WERI-Rb-1 (cell line): ENCODE results near the gene RASL12.
"Not testable (repeated sequence)": the region's sequence is repeated elsewhere in the genome, so short reads cannot be mapped to it uniquely, and the experiment has no call there.

Source experiments
- DNase-seq: peaks from one replicate; pipeline ENCODE4 v3.0.0-alpha.2; 2020
- H3K27ac ChIP-seq: fragments of 250-450 bp; sonication (Bioruptor Pico); 2 replicates; pipeline ENCODE4 v1.5.1; 2020; ENCODE audit warnings: mild to moderate bottlenecking, moderate library complexity
- H3K27me3 ChIP-seq: fragments of 250-450 bp; sonication (Bioruptor Pico); 2 replicates; pipeline ENCODE4 v1.5.1; 2021; ENCODE audit warnings: mild to moderate bottlenecking, low read depth, moderate library complexity; ENCODE audit not compliant: insufficient read depth, severe bottlenecking
- H3K36me3 ChIP-seq: fragments of 250-450 bp; sonication (Bioruptor Pico); 2 replicates; pipeline ENCODE4 v1.5.1; 2020; ENCODE audit warnings: mild to moderate bottlenecking, moderate library complexity
- H3K4me3 ChIP-seq: 2 replicates; pipeline ENCODE4 v1.5.1; 2011; ENCODE audit warnings: low read depth, mild to moderate bottlenecking, control low read depth, low read length
- H3K9me3 ChIP-seq: fragments of 250-450 bp; sonication (Bioruptor Pico); 2 replicates; pipeline ENCODE4 v1.5.1; 2021; ENCODE audit warnings: mild to moderate bottlenecking, moderate library complexity; ENCODE audit not compliant: severe bottlenecking
- TF ChIP-seq, protein P1 (sequence below): IDR thresholded peaks from 2 replicates; pipeline ENCODE4 v1.5.1; 2011; ENCODE audit warnings: low read depth, mild to moderate bottlenecking, control low read depth, inconsistent platforms, low read length

Gene RASL12

GRCh38 chr15:65081270-65081669, 13.5 kb upstream of the RASL12 start:
- no peak for DNase-seq
- TF ChIP-seq, protein P1, sequence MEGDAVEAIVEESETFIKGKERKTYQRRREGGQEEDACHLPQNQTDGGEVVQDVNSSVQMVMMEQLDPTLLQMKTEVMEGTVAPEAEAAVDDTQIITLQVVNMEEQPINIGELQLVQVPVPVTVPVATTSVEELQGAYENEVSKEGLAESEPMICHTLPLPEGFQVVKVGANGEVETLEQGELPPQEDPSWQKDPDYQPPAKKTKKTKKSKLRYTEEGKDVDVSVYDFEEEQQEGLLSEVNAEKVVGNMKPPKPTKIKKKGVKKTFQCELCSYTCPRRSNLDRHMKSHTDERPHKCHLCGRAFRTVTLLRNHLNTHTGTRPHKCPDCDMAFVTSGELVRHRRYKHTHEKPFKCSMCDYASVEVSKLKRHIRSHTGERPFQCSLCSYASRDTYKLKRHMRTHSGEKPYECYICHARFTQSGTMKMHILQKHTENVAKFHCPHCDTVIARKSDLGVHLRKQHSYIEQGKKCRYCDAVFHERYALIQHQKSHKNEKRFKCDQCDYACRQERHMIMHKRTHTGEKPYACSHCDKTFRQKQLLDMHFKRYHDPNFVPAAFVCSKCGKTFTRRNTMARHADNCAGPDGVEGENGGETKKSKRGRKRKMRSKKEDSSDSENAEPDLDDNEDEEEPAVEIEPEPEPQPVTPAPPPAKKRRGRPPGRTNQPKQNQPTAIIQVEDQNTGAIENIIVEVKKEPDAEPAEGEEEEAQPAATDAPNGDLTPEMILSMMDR = no peak
- Histone ChIP-seq H3K27me3 (no peaks in the 10 kb centered on the region), H3K9me3 (no peaks in the 10 kb centered on the region), H3K4me3 (no peak overlapping the region), H3K27ac (no peak overlapping the region), H3K36me3 (no peaks in the 10 kb centered on the region)

DNA sequence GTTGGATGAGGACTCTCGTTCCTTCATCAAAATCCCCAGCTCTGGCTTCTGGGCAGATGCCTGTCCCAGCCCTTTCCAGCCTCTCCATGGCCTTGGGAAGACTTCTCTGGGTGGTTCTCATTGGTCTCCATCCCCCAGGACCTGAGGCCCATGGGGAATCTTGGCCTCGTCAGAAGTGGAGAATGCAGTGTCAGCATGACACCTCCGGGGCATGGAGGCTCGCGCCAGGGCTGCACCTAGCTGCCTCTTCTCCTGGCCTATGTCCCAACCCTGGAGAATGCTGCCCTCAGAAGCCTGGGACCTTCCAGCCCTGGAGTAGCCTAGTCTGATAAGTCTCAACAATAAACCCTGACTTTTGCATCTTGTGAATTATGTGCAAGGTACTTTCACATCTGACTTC, 11.8 kb upstream of the RASL12 start:
- TF ChIP-seq, protein P1 = no peak
- Histone ChIP-seq H3K36me3 (no peaks in the 10 kb centered on the region), H3K9me3 (no peaks in the 10 kb centered on the region), H3K4me3 (no peak overlapping the region), H3K27me3 (no peaks in the 10 kb centered on the region), H3K27ac (no peak overlapping the region)
- no peak for DNase-seq

DNA sequence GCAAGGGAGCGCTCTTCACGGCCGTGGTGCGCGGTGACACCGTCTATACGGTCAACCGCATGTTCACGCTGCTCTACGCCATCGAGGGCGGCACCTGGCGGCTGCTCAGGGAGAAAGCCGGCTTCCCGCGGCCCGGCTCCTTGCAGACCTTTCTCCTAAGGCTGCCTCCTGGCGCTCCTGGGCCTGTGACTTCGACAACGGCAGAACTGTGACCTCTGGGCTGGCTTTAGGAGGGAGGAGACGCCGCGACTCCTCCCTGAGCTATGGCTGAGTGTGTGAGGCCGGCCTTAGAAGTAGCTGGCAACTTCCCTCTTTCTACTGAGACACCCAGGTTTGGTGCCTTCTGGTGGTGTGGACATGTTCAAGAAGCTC, 10.2 kb upstream of the RASL12 start:
- no peak overlapping the region for H3K27ac ChIP-seq
- no peak for DNase-seq

DNA sequence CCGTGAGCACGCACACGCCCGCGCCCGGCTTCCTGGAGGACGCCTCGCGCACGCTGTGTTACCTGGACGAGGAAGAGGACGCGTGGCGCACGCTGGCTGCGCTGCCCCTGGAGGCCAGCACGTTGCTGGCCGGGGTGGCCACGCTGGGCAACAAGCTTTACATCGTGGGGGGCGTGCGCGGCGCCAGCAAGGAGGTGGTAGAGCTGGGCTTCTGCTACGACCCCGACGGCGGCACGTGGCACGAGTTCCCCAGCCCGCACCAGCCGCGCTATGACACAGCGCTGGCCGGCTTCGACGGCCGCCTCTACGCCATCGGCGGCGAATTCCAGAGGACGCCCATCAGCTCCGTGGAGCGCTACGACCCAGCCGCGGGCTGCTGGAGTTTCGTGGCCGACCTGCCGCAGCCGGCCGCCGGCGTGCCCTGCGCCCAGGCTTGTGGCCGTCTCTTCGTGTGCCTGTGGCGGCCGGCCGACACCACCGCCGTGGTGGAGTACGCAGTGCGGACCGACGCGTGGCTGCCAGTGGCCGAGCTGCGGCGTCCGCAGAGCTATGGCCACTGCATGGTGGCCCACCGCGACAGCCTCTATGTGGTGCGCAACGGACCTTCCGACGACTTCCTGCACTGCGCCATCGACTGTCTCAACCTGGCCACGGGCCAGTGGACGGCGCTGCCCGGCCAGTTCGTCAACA, 9.6 kb upstream of the RASL12 start:
- Histone ChIP-seq H3K27ac (no peak overlapping the region), H3K27me3 (no peaks in the 10 kb centered on the region), H3K36me3 (no peaks in the 10 kb centered on the region), H3K9me3 (no peaks in the 10 kb centered on the region), H3K4me3 (no peak overlapping the region)
- TF ChIP-seq, protein P1 = no peak
- no peak for DNase-seq

More for the DNA sequence above, 10.2 kb upstream of the RASL12 start:
- no peaks in the 10 kb centered on the region for H3K36me3 ChIP-seq
- TF ChIP-seq, protein P1 = no peak
- H3K27me3 ChIP-seq = no peaks in the 10 kb centered on the region
- H3K9me3 ChIP-seq = no peaks in the 10 kb centered on the region
- H3K4me3 ChIP-seq = no peak overlapping the region

DNA sequence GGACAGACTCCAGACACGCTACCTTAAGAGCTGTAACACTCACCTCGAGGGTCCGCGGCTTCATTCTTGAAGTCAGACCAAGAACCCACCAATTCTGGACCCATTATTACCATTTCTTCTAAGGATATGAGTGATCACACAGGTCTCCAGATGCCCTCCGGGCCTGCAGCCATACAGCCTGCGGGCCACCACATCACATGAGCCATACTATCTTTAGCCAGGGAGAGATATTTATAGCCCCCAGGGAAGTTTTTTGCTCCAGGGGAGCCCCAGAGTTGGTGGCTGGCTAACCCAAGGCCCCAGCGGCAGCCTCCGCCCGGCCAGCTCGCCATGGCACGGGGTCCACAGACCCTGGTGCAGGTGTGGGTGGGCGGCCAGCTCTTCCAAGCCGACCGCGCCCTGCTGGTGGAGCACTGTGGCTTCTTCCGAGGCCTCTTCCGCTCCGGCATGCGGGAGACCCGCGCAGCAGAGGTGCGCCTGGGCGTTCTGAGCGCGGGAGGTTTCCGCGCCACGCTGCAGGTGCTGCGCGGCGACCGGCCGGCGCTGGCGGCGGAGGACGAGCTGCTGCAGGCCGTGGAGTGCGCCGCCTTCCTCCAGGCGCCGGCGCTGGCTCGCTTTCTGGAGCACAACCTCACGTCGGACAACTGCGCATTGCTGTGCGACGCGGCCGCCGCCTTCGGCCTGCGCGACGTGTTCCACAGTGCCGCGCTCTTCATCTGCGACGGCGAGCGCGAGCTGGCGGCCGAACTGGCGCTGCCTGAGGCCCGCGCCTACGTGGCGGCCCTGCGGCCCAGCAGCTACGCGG, 8.9 kb upstream of the RASL12 start, which contains the start of gene KBTBD13:
Gene KBTBD13, plus strand, starts transcription at position 261 of the 805 bp plus-strand sequence. Its CDS starts 70 bp downstream, at position 331.
- Histone ChIP-seq H3K4me3 (no peak within 1 kb of the TSS), H3K27me3 (no peaks in the 10 kb centered on the region), H3K9me3 (no peaks in the 10 kb centered on the region), H3K36me3 (no peaks in the 10 kb centered on the region), H3K27ac (no peak within 1 kb of the TSS)
- TF ChIP-seq, protein P1 = no peak
- DNase-seq = no peak

- H3K4me3 ChIP-seq, H3K27ac ChIP-seq, DNase-seq, H3K9me3 ChIP-seq, H3K27me3 ChIP-seq, H3K36me3 ChIP-seq: not testable (repeated sequence)
These were observed 8.0 kb upstream of the RASL12 start for GRCh38 chr15:65075607-65076395.

DNA sequence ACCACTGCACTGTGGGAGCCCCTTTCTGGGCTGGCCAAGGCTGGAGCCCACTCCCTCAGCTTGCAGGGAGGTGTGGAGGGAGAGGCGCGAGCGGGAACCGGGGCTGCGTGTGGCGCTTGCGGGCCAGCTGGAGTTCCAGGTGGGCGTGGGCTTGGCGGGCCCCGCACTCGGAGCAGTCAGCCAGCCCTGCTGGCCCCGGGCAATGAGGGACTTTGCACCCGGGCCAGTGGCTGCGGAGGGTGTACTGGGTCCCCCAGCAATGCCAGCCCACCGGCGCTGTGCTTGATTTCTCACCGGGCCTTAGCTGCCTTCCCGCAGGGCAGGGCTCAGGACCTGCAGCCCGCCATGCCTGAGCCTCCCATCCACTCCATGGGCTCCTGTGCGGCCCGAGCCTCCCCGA, 7.2 kb upstream of the RASL12 start:
- H3K4me3 ChIP-seq, H3K27me3 ChIP-seq, H3K27ac ChIP-seq, H3K9me3 ChIP-seq, DNase-seq, H3K36me3 ChIP-seq: not testable (repeated sequence)
